ENCODE measurements around the gene TMEM30A.

TMEM30A gene

DNA sequence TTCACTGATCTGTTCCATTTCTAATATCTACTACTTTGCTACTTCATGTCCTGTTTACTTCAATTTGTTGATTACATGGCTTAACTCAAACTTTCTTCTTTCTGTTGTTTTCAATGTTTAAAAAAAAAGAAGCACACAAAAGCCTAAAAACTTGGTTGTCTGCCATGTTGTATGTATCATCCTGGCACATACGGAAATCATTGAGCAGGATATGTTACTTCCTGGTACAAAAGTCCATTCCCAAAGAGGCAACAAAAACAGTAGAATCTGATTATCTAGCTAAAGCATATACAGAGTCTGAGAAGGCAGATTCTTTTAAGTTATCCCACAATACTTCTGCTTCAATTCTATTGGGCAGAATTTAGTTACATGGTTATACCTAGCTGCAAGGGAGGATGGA is 64.2 kb downstream of the TMEM30A start:
- in situ Hi-C loops (cut with HindIII; ENCODE audit: low sequenced_read_pairs), result no loop called here

DNA sequence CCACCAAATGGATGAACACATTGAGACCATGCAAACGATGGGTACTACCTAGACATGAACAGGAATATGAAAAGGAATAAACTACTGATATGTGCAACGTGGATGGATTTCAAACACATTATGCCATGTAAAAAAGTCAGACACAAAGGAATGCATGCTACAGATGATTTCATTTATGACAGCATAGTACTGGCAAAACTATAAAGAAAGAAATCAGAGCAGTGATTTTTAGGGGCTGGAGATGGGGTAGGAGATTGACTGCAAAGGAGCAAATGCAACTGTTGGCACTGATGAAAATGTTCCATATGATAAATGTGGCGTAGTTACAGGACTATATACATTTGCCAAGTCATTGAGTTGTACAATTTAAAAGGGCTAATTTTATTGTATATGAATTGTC is 65.3 kb downstream of the TMEM30A start:
- in situ Hi-C loops (cut with HindIII; ENCODE audit: low sequenced_read_pairs), result no loop called here

DNA sequence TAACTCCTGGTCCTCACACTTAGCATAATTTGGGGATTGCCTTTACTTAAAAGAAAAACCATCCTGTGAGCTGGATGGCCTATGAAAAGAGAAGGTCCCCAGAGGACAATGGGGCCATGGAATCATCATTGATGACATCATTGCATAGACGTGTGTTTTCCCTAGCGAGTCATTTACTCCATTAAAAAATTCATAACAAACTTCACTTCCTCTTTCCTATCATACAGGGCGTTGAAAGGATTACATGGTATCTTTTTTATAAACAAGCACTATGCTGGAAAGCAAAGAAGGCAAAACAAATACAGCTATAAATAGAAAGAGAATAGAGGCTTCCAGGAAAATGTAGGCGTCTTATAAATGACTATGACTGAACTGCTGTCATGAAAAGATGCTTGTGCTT is 67.4 kb downstream of the TMEM30A start:
- in situ Hi-C loops (cut with HindIII; ENCODE audit: low sequenced_read_pairs), result no loop called here

DNA sequence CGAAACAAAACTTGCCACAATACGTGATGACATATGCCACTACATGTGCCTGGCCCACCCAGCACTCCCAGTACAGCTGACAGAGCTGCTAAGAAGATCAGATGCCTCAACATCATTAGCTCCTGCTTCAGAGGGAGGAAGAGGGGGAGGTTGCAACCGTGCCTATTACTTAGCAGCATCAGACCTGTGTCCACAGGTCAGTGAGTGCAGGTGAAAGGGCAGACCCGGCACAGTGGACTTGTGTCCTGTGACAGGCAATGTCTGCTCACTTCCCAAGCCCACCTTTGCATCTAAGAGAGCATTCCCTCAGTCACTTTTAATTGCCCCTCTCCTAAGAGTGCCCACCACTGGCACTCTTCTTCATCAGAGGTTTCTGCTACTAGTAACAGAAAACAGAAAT is 69.3 kb downstream of the TMEM30A start:
- in situ Hi-C loops (cut with HindIII; ENCODE audit: low sequenced_read_pairs), result no loop called here

DNA sequence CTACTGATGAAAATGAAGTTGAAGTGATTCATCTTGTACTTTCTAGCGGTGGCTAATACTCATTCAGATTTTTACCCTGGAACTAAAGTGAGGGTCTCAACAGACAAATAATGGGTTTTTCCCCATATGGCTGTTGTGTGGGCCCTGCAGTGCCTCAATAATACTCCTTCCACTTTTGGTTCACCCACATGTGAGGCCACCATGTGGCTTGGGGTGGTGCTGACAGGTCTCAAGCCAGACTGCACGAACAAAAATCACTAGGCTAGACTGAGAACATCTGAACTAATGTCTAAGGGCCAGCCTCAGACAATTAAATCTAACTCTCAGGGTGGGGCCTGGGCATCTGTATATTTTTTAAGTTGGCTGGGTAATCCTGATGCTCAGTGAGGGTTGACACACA is 70.9 kb downstream of the TMEM30A start:
- in situ Hi-C loops (cut with HindIII; ENCODE audit: low sequenced_read_pairs), result no loop called here

DNA sequence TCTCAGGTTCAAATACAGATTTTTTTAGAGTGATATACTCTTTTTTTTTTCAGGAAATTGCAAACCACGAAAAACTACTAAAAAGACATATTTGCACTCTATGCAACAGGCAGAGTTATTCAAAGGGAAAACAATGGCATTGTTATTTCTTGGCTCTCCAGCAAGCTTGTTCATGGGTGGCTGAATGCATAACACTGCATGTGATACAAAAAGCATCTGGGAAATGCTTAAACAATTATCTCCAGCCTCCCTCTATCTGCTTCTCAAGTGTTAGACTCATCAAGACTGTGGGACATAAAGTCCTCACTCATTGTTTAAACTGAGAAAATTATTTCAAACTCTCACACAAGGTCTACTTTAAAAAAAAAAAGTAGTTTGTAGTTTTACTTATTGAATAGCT is 71.5 kb downstream of the TMEM30A start:
- in situ Hi-C loops (cut with HindIII; ENCODE audit: low sequenced_read_pairs), result no loop called here

DNA sequence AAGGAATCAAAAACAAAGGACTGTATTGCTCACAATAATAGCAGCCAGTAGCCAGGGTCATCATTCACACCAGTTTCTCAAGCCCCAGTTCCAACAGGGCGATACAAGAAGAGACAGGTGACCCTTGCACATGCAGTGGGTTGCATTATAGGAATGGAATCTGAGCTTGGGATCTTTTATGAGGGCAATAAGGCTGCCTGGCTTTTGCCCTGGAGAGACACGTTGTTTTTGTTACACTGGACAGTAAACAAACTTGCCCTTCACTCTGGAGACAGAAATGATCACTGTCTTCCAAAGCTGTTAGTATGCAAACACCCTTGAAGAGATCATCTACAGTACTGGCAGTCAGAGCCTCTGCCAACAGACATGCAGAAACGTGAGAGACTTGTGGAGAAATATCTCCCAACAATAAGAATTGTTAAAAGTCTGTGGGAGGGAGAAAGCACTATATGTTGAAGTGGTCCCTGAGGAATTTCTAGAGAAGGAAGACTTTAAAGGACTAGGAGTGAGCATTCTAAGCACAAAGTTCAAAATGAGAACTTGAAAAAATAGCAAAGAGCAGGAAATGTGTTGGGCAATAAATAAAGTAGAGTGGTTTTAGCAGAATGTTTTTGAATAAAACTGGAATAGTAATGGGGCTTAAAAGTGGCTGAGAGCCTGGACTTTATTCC is 72.5 kb downstream of the TMEM30A start:
- in situ Hi-C loops (cut with HindIII; ENCODE audit: low sequenced_read_pairs), result no loop called here

DNA sequence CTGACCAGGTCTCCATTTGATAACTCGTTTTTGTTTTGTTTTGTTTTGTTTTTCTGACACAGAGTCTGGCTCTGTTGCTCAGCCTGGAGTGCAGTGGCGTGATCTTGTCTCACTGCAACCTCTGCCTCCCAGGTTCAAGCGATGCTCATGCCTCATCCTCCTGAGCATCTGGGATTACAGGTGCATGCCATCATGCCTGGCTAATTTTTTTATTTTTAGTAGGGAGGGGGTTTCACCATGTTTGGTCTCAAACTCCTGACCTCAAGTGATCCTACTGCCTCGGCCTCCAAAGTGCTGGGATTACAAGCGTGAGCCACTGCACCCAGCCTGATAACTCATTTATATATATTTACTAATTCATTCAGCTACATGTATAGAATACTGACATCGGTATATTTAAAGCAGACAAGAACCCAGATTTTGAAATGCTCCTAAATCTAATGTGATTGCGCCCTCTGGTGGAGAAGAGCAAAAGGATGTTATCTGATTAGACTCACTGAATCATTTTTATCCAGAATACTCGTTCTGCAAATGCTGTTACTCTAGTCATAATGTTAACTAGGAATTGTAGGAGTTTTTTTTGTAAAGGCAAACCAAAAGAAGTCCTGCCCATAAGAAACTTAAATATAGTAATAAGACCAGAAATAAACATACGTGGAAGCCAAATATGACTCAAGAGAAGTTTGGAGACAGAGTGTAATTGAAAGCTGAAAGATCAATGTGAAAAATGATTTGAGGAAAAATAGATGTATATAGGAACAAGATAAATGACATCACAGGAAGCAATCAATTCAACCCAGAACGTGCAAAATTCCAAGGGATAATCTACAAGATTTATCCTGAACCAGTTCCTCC is 73.5 kb downstream of the TMEM30A start:
- in situ Hi-C loops (cut with HindIII; ENCODE audit: low sequenced_read_pairs), result no loop called here

DNA sequence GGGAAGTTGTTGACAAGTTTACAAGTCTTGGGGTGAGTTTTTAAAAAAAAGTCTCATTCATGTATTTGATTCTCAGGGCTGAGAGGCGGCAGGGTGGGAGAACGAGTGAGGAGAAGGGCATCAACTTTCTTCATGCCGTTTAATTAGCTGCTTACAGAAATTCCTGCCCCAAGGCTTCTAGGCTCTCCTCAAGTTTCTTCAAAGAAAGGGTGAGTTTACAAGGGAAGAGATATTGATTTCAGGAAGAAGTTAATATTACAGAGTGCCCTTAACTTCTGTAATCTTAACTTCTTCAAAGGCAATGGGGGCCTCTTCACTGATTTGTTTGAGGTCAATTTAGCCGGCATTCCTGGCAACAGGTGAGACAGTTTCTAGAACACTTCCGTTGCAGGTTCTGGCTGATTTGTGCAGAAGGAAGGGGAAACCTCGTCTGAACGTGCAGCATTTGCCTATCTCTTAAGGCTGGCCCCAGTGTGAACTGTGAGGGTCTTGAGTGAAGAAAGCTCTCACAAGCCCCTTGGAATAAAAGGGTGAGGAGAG is 75.3 kb downstream of the TMEM30A start:
- in situ Hi-C loops (cut with HindIII; ENCODE audit: low sequenced_read_pairs), result no loop called here

DNA sequence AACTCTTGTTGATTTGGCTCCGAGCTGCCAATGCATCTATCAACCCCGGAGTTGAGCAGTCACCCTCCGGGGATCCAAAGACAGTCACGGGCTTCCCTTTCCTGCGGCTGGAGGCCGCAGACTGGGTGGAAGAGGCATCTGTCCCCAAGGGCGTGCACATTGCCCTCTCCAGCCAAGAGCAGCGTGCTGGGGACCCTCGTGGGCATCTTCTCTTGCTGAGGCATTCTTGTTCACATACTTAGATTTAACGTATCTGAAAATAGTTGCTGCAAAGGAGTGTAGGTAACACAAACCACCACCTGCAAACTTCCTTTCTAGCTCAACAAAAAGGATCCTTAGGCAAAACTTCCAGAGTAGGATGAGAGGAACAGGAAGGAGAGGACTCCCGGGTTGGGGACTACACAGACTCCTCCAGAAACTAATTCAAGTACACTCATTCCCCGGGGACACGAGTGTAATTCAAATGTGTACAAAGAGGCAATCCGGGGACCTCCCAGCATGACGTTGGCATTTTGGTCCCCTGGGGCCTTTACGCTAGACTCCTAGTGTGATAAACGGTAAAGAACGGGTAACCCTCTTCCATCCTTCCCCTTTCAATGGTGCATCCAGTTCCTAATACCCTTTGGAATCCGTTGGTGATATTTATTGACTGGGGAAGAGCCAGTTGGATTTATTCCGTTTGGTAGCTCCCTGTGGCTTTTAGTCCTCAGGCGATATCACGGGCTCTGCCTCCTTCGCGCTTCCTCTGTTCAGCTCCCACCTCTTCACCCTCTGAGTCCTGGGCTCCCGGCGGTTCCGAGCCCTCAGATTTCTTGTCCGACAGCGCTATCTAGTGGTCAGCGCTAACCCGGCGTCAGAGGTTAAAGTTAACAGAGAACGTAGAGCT is 76.1 kb downstream of the TMEM30A start:
- in situ Hi-C loops (cut with HindIII; ENCODE audit: low sequenced_read_pairs), result no loop called here

DNA sequence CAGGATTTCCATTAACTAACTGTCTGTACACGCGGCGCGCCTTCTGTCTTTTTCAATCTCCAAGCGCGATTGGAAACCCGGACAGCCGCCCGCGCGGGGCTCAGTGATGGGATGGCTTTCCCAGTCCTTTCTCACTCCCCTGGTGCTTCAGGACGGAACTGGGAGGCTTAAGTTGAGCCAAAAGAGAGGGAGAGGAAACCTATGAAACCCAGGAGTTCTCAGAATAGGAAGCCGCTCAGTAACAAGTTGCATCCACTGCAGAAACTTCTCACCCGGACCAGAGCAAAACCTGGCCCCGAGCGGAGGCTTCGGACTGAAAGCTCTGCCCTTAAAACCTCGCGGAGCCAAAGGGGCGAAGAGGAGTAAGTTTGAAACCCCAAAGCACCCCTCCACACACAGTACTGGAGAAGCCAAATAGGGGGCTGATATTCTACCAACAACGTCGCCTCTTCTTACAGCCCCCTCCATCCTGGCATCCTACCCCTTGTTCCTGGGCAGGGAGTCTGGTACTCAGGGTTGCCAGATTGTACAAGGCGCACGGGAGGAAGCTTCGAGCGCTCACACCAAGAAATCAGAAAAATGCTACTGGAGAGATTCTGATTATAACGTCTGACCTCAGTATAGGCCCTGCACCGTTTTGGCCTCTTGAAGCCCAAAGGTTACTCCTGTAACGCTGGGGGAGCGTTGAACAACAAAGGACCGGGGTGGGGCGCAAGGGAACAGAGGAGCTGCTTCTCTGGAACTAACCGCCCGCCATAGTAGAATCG is 77.8 kb downstream of the TMEM30A start:
- in situ Hi-C loops (cut with HindIII; ENCODE audit: low sequenced_read_pairs), result no loop called here

DNA sequence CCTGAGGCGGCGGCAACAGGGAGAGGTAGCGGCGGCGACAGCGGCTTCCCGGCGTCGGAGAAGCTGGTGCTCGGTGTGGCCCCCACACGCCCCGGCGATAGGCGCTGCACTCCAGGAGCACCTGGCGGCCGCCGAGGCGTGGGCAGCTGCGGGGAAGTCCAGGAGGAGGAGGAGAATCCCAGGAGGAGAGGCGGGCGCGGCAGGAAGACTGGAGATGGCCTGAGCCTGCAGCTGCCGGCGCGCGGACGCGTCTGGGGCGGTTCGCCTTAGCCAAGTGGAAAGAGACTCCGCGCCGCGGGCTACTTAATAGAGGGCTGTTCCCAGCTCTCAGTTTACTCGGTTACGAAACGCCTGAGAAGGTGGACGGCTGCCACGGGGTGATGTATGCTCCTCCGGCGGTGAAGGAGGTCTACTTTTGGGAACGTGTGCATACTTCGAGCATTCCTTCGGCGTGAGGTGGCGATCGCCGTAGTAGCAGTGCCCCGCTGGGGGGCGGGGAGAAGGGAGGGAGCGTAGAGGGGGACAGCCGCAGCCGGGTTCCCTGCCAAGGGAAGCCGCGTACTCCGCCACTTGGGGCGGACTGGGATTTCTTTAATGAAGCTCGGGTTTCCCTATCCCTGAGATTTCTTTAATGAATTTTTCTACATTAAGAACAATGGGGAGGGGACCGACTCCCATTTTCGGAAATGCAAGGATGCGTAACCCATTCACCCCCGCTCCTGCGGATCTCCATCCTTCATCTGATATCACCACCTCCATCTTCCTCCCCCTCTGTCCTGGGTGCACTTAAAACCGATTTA is 78.6 kb downstream of the TMEM30A start, which contains the start of gene COL12A1:
TSS of gene COL12A1 (minus strand) at position 278 of the 800 bp plus-strand sequence. CDS start 3,261 bp downstream, outside the sequence.
- in situ Hi-C loops (cut with HindIII; ENCODE audit: low sequenced_read_pairs), result no loop called here

DNA sequence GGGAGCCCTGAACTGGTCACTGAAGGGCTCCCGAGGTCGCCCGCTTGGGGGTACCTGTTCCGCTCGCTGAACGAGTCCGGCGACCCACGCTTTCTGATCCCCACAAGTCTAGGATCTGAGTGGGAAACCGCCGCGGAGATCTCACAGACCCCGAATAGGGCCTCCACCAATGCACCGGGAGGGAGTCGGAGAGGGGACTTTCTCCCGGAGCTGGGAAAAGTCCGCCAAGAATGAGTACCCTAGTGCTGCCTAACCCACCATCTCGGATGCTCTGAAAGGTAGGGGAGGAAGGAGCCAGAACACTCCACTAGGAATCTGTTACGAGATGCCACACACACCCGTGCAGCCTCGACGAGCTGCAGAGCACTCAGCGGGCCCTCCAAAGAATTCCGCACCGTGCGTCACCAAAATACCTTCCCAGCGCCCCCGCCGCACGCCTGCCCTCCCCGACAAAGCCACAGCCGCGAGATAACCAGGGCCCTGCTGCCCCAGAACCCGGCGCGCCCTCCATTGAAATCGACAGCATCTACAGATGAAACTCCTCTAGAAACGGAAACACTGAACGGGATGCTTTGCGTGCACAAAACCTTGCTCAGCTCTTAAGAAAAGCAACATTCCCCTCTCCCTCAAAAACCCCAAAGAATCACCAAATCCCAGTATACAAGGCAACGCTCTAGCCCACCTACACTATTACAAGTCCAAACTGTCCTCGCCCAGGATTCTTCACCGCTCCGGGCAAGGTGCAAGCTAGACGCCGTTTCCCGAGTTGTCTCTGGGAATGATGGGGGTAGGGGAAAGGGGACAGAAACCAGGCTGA is 79.4 kb downstream of the TMEM30A start:
- in situ Hi-C loops (cut with HindIII; ENCODE audit: low sequenced_read_pairs), result no loop called here

DNA sequence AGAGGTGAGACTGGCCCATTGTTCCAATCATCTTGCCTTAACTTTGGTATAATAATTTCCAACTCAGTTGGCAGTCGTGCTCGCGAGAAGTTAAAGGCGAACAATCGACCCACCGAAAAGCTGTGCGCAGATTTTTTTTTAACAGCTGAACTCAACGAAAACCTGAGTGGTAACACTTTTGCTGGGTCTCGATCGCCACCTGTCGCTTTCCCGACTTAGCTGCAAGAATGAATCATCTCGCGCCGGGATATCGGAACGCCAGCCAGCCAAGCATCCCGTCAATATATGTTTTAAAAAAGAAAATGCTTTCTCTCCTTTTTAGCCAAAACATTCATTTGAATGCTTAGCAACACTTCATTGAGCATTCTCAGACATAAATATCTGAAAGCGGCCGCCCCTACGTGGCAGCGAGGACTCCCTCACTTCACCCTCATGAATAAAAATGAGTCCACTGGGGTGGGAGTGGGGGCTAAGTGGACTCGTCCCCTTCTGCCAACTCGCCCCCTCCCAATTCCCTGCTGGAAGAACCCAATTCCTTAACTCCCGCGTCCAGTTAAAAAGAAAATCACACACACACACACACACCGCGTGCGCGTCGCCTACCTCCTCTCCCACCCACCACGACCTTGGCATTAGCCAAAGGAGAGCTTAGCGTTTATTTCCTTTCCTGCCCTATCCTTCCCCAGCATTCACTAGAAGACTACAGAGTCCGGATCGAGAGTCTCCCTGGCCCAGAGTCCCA is 80.2 kb downstream of the TMEM30A start:
- in situ Hi-C loops (cut with HindIII; ENCODE audit: low sequenced_read_pairs), result no loop called here

DNA sequence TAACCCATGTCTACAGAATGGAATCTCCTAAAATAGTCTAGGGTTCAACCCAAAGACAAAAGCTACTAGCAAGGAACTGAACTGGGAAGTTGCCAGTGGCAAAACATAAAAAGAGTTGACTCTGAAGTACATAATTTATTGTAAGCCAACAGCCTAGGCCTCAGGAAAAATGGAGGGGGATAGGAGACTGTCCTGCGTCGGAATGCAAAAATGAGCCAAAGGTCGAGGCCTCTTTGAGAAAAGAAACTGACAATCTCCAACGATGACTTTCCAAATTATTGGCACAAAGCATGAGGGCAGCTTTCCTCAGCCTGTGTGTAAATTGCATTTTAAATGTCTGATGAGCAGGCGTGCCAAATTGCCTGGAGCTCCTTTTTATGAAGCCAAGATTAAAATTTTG is 80.9 kb downstream of the TMEM30A start:
- in situ Hi-C loops (cut with HindIII; ENCODE audit: low sequenced_read_pairs), result no loop called here
